HG02642 (cell line): ENCODE data around the gene RARA.

ENCODE experiments used
- ATAC-seq: cut with Tn5 transposase; IDR thresholded peaks from one replicate; pipeline ENCODE4 v1.9.1; 2021; ENCODE audit warnings: mild to moderate bottlenecking; ENCODE audit not compliant: unreplicated experiment, poor library complexity

Gene RARA

GRCh38 chr17:40341808-40342503, 33.0 kb downstream of the RARA start:
- ATAC-seq, result no peak

- ATAC-seq, result no peak
These were observed 33.7 kb downstream of the RARA start for GRCh38 chr17:40342504-40343218.

GRCh38 chr17:40343219-40344119, 34.5 kb downstream of the RARA start:
- no peak for ATAC-seq

- ATAC-seq, result no peak
These were observed 35.6 kb downstream of the RARA start for GRCh38 chr17:40344421-40345160.

- ATAC-seq, result no peak
These were observed 36.4 kb downstream of the RARA start for GRCh38 chr17:40345161-40345993.

GRCh38 chr17:40345994-40346764, 37.2 kb downstream of the RARA start:
- ATAC-seq, result no peak

- no peak for ATAC-seq
These were observed 37.8 kb downstream of the RARA start for GRCh38 chr17:40346765-40347158.

GRCh38 chr17:40347319-40348135, 38.5 kb downstream of the RARA start:
- no peak for ATAC-seq

GRCh38 chr17:40348136-40348504, 39.1 kb downstream of the RARA start:
- no peak for ATAC-seq

GRCh38 chr17:40348562-40349476, 39.8 kb downstream of the RARA start:
- no peak for ATAC-seq

GRCh38 chr17:40349477-40349894, 40.5 kb downstream of the RARA start:
- ATAC-seq, result no peak

- no peak for ATAC-seq
These were observed 41.1 kb downstream of the RARA start for GRCh38 chr17:40349895-40350688.

- ATAC-seq, result no peak
These were observed 41.8 kb downstream of the RARA start for GRCh38 chr17:40350689-40351358.

- ATAC-seq, result no peak
These were observed 42.6 kb downstream of the RARA start for GRCh38 chr17:40351359-40352236.
